ENCODE results near the gene ABCC9.

ABCC9 gene

GRCh38 chr12:21940549-21941505 lies at the start of gene ABCC9:
ABCC9 (minus strand) TSS chr12:21941426; CDS start chr12:21936674, 4,752 bp downstream.
- no peak for DNase-seq

GRCh38 chr12:21989819-21990412 lies 48.7 kb upstream of the ABCC9 start:
- peak; percentile 33 for DNase-seq

GRCh38 chr12:21988619-21989018 lies 47.4 kb upstream of the ABCC9 start:
- DNase-seq = no peak

- DNase-seq = no peak
Measured at GRCh38 chr12:21987755-21988154, 46.5 kb upstream of the ABCC9 start.

- no peak for DNase-seq
Measured at GRCh38 chr12:21985155-21985554, 43.9 kb upstream of the ABCC9 start.

GRCh38 chr12:21984375-21984774 lies 43.1 kb upstream of the ABCC9 start:
- peak; percentile 6 for DNase-seq

GRCh38 chr12:21983095-21983494 lies 41.9 kb upstream of the ABCC9 start:
- no peak for DNase-seq

- DNase-seq = no peak
Measured at GRCh38 chr12:21980544-21980943, 39.3 kb upstream of the ABCC9 start.

- DNase-seq = no peak
Measured at GRCh38 chr12:21975293-21975692, 34.1 kb upstream of the ABCC9 start.

GRCh38 chr12:21973221-21973620 lies 32.0 kb upstream of the ABCC9 start:
- no peak for DNase-seq

GRCh38 chr12:21972055-21972454 lies 30.8 kb upstream of the ABCC9 start:
- DNase-seq = no peak

- DNase-seq = no peak
Measured at GRCh38 chr12:21971344-21971743, 30.1 kb upstream of the ABCC9 start.

GRCh38 chr12:21962821-21963220 lies 21.6 kb upstream of the ABCC9 start:
- DNase-seq = no peak

GRCh38 chr12:21962236-21962635 lies 21.0 kb upstream of the ABCC9 start:
- no peak for DNase-seq

- DNase-seq = no peak
Measured at GRCh38 chr12:21950649-21951048, 9.4 kb upstream of the ABCC9 start.

- peak; percentile 10 for DNase-seq
Measured at GRCh38 chr12:21949036-21949435, 7.8 kb upstream of the ABCC9 start.

GRCh38 chr12:21946983-21947382 lies 5.8 kb upstream of the ABCC9 start:
- no peak for DNase-seq

GRCh38 chr12:21945002-21945401 lies 3.8 kb upstream of the ABCC9 start:
- no peak for DNase-seq

GRCh38 chr12:21942377-21942703 lies 1.1 kb upstream of the ABCC9 start:
- no peak for DNase-seq

- no peak for DNase-seq
Measured at GRCh38 chr12:21941506-21942376, 515 bp upstream of the ABCC9 start.

- no peak for DNase-seq
Measured at GRCh38 chr12:21939435-21939834, 1.8 kb downstream of the ABCC9 start.

- no peak for DNase-seq
Measured at GRCh38 chr12:21938879-21939278, 2.3 kb downstream of the ABCC9 start.

GRCh38 chr12:21934173-21934572 lies 7.1 kb downstream of the ABCC9 start:
- DNase-seq = no peak
